Smooth muscle cell of bladder (primary cell): ENCODE results near the gene LDLRAD2. TPM values are rescaled to one million over a fixed set of nuclear protein-coding genes. Genes with fewer than 3 reads are reported as not detected.

Source experiments
- total RNA-seq: library from RNA; depleted of rRNA; stranded (reverse); fragments of >200 nt; gene quantifications from 2 replicates; pipeline ENCODE4 v1.2.3, GENCODE V29; 2014

The LDLRAD2 gene, protein sequence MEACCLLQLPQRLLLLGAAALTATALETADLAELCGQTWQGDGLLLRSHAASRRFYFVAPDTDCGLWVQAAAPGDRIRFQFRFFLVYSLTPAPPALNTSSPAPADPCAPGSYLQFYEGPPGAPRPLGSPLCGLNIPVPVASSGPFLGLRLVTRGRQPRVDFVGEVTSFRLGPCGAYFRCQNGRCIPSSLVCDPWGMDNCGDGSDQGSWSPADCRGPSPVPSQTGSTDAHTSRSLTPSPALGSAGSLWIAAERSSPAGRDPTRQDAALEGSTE
- total RNA-seq, result 0.14 and 0.18 TPM in 2 replicates

DNA sequence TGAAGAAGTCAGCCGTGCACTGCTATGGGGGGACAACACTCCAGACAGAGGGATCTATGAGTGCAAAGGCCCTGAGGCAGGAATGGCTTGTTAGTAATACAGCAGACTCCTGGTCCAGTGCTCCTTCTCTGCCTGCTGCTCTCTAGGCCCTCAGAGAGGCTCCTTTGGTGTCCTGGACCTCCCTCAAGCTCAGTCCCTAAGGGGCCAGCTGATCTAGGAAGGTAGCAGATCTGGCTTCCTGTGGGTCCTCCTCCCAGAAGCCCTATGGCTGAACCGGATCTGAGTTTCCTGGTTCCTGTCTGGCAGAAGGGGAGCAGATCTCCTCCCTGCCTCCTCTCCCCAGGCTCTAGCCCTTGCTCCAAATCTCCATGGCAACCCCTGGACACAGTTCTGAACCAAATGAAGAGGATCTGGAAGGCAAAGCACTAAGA lies at the start of gene LDLRAD2:
Gene LDLRAD2 (plus strand): TSS at position 391 of the 431 bp plus-strand sequence. CDS start 187 bp downstream, outside the sequence.

DNA sequence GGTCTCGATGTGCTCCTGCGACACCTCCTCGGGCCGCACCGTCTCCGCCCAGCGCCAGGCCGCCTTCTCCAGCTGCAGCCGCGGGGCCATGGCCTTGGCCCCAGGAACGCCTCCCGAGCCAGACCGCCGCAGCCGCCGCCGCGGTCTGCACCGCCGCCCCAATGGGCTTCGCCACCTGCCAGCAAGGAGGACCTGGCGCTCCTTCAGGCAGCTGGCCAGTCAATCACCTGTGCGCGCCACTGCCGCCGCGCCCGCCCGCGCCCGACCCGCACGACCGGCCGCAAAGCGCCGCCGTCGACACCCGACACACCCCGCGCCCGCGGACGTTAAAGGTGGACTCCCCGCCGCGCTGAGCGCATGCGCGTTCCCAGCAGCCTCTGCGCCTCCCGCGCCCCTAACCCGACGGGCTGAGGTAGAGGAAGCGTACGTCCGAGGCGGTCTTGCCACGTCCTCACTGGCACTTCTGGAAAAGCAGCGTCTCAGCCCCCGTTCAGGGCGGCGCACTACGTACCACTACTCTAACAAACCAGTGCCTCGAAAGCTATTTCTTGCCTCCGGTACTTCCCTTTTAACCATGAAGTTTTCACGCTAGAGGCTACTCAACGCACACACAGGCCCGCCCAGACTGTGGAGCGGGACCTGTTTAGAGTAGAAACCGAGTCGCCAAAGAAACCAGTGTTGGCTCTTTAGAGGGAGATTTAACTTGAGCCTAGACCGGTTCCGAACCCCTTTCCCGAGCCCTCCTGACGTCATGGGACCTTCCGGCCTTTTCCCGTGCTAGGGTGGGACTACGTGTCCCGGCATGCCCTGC lies 29.0 kb upstream of the LDLRAD2 start, which contains the start of gene USP48:
Gene USP48 (minus strand): TSS at position 282 of the 811 bp plus-strand sequence. CDS start 192 bp downstream, at position 90.

Other genes with a start within 250 kb of the LDLRAD2 start
- under 0.01 and 0.18 TPM in 2 replicates for gene RAP1GAP, start 142.9 kb upstream of the LDLRAD2 start, total RNA-seq
- gene USP48, start 29.1 kb upstream of the LDLRAD2 start, total RNA-seq, result 31.1 and 38.6 TPM in 2 replicates
- gene HSPG2, start 125.0 kb downstream of the LDLRAD2 start, total RNA-seq, result 75.8 and 170 TPM in 2 replicates
- not detected in 2 replicates for gene CELA3B, start 164.8 kb downstream of the LDLRAD2 start, total RNA-seq
- not detected in 2 replicates for gene CELA3A, start 189.4 kb downstream of the LDLRAD2 start, total RNA-seq
- 284 and 354 TPM in 2 replicates for gene CDC42, start 240.4 kb downstream of the LDLRAD2 start, total RNA-seq